ENCODE results near the gene MEIOB.

Gene MEIOB

DNA sequence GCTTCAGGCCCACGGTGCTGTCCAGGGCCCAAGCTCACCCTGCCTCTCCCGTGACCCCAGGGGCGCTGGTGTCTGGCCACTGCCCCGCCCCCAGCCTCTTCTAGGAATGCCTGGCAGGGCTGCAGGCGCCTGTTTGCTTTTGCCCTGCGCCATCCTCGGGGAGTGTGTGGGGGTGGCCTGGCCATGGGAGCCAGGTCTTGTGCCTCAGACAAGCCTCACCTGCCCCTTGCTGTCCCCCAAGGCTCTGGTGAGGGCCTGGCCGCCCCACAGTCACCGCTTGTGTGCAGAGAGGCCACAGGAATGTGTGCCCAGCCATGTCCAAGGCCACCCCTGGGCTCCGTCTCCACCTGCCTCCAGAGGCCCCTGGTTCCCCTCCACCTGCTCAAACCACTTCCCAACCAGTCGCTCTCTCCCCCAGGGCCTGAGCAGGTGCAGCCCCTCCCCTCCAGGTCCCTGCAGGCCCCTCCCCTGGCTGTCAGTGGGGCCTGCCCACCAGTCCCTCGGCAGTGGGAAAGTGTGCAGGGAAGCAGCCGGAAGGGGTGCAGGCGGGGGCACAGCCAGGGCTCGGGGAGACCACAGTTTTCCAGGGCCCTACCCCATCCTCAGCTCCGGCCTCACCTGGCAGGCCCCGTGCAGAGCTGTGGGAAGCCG is 77.6 kb downstream of the MEIOB start:
- H3K4me1 ChIP-seq (ENCODE audit: insufficient read depth, low read length), result no peaks in the 10 kb centered on the region
- H3K9ac ChIP-seq (ENCODE audit: low read length), result no peak overlapping the region
- H3K9me3 ChIP-seq (ENCODE audit: low read length), result no peaks in the 10 kb centered on the region
- H3K27ac ChIP-seq (ENCODE audit: low read depth, low read length), result no peak overlapping the region
- H3K27me3 ChIP-seq (ENCODE audit: control insufficient read depth in 1 of 2, insufficient read depth in 2 of 2, low read length in 2 of 2), result no peaks in the 10 kb centered on the region
- no peaks in the 10 kb centered on the region for H3K36me3 ChIP-seq (ENCODE audit: insufficient read depth, low read length)
- no peak overlapping the region for H3K4me3 ChIP-seq (ENCODE audit: low read depth in 1 of 2, low read length in 2 of 2)

DNA sequence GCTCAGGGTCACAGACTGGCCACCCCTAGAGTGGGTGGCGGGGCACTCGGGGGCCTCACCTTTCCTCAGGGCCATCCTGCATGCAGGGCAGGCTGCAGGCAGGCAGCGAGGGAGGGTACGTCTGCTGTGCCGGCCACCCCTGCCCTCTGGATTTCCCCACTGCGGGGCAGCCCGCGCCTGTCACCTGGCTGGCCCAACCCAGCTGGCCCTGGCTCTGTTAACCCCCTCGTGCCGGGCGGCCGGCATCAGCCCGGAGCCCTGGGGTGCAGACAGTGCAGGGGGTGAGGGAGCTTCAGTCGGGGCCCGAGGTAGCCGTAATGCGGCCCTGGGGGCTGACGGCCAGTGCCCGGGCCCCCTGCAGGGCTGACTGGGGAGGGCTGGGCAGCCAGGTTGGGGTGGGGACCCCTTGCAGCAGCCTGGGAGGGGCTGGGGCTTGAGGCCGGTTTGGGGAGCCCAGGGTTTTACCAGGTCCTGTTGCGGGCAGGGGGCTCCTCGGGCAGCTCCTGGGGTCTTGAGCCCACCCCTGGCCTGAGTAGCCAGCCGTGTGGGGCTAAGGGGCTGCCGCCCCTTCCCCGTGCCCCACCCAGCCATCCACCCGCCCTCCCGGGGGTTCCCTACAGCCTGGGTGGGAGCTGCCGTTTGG is 78.3 kb downstream of the MEIOB start, which contains the start of gene IGFALS:
Gene IGFALS, minus strand, starts transcription at position 128 of the 643 bp plus-strand sequence. Its CDS starts 53 bp downstream, at position 75.
- H3K4me3 ChIP-seq (ENCODE audit: low read depth in 1 of 2, low read length in 2 of 2), result no peak within 1 kb of the TSS
- H3K27ac ChIP-seq (ENCODE audit: low read depth, low read length), result no peak within 1 kb of the TSS
- H3K36me3 ChIP-seq (ENCODE audit: insufficient read depth, low read length), result no peaks in the 10 kb centered on the region
- H3K27me3 ChIP-seq (ENCODE audit: control insufficient read depth in 1 of 2, insufficient read depth in 2 of 2, low read length in 2 of 2), result no peaks in the 10 kb centered on the region
- H3K4me1 ChIP-seq (ENCODE audit: insufficient read depth, low read length), result no peaks in the 10 kb centered on the region
- H3K9ac ChIP-seq (ENCODE audit: low read length), result no peak within 1 kb of the TSS
- H3K9me3 ChIP-seq (ENCODE audit: low read length), result no peaks in the 10 kb centered on the region

DNA sequence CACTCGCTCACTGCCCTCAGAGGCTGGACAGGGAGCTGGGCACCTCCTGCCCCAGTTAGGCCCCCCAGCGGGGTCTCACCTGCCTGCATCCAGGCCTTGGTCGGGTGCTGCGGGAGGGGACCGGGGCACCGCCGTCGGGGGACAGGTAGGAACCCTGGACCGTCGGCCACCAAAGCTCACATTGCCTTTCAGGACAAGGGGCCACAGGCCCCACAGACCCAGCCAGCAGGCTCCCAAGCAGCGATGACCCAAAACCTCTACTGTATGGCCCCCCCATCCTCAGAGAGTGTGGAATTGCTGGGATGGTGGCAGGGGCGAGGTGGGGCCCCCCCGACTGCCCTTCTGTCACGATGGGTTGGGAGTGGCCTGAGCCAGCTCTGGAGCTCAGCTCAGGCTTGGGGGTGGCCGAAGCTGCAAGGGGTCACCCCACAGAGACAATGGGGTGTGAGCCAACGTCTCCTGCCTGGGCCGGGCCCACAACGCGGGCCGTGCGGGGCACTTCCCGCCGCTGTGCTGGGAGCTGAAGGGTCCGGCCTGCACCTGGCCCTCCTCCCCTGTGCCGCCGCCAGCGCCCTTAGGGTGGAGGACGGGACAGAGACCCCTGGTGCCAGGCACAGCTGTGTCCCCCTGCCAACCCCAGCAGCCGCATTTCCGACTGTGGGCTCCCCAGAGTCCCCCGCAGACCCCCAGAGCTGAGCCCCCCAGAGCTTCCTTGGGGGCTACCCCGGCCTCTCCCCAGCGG is 79.0 kb downstream of the MEIOB start:
- no peaks in the 10 kb centered on the region for H3K4me1 ChIP-seq (ENCODE audit: insufficient read depth, low read length)

DNA sequence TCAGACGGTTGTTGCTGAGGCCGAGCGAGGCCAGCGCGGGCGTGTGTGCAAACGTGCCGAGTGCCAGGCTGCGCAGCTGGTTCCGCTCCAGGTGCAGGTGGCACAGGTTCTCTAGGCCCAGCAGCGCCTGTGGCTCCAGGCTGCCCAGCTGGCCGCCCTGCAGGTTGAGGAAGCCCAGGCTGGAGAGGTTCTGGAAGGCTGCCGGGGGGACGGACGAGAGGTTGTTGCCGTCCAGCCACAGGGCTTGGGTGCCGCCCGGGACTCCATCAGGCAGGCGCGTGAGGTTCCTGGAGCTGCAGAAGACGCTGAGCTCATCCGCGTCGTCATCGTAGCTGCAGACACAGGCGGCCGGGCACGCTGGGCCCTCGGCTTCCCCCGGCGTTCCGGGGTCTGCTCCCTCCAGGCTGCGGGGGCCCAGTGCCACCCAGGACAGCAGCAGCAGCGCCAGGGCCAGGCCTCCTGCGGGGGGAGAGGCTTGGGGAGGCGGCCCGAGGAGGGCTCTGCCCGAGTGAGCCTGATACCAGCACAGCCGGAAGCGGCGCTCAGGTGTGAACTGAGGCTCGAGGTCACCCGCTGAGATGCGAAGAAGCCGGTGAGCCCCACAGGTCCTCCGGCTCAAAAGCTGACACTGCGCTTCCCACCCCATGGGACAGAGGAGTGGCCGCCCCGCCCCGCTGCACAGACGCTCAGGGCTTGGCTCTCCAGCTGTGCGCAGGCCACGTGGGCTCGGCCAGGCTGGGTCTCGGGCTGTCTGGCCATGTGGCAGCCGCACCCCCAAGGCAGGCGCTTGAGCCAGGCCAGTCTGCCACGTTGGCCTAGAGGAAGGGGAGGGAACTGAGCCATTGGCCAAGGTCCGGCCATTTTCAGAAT is 79.8 kb downstream of the MEIOB start:
- H3K9ac ChIP-seq (ENCODE audit: low read length), result no peak overlapping the region
- no peak overlapping the region for H3K27ac ChIP-seq (ENCODE audit: low read depth, low read length)
- no peaks in the 10 kb centered on the region for H3K27me3 ChIP-seq (ENCODE audit: control insufficient read depth in 1 of 2, insufficient read depth in 2 of 2, low read length in 2 of 2)
- no peaks in the 10 kb centered on the region for H3K4me1 ChIP-seq (ENCODE audit: insufficient read depth, low read length)
- no peak overlapping the region for H3K4me3 ChIP-seq (ENCODE audit: low read depth in 1 of 2, low read length in 2 of 2)
- peaks cover 6% of the 10 kb centered on the region for H3K36me3 ChIP-seq (ENCODE audit: insufficient read depth, low read length)
- no peaks in the 10 kb centered on the region for H3K9me3 ChIP-seq (ENCODE audit: low read length)

More for the DNA sequence above, 79.0 kb downstream of the MEIOB start:
- Histone ChIP-seq H3K4me3 (ENCODE audit: low read depth in 1 of 2, low read length in 2 of 2) (no peak overlapping the region), H3K9me3 (ENCODE audit: low read length) (no peaks in the 10 kb centered on the region), H3K27me3 (ENCODE audit: control insufficient read depth in 1 of 2, insufficient read depth in 2 of 2, low read length in 2 of 2) (no peaks in the 10 kb centered on the region), H3K36me3 (ENCODE audit: insufficient read depth, low read length) (no peaks in the 10 kb centered on the region), H3K27ac (ENCODE audit: low read depth, low read length) (no peak overlapping the region), H3K9ac (ENCODE audit: low read length) (no peak overlapping the region)

DNA sequence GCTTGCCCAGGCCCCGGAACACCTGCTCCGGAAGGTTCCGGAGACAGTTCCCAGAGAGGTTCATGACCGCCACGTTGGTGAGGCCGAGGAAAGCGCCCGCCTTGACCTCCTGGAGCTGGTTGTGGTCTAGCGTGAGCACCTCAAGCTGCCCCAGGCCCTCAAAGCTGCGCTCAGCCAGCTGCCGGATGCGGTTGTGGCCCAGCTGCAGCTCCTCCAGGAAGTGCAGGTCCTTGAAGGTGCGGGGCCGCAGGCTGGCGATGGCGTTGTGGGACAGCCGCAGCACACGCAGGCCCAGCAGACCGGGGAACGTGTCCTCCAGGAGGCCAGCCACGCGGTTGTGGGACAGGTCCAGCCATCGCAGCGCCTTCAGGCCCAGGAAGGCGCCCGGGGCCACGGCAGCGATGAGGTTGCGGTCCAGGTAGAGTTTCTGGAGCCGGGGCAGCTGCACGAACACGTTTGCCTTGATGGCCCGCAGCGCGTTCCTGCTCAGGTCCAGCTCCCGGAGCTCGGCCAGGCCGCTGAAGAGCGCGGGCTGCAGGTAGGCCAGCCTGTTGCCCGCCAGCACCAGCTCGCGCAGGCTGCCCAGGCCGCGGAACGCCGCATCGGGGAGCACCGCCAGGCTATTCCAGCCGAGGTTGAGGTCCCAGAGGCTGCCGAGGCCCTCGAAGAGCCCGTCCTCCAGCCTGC is 80.6 kb downstream of the MEIOB start:
- Histone ChIP-seq H3K9me3 (ENCODE audit: low read length) (no peaks in the 10 kb centered on the region), H3K9ac (ENCODE audit: low read length) (no peak overlapping the region), H3K36me3 (ENCODE audit: insufficient read depth, low read length) (peaks cover 8% of the 10 kb centered on the region)

DNA sequence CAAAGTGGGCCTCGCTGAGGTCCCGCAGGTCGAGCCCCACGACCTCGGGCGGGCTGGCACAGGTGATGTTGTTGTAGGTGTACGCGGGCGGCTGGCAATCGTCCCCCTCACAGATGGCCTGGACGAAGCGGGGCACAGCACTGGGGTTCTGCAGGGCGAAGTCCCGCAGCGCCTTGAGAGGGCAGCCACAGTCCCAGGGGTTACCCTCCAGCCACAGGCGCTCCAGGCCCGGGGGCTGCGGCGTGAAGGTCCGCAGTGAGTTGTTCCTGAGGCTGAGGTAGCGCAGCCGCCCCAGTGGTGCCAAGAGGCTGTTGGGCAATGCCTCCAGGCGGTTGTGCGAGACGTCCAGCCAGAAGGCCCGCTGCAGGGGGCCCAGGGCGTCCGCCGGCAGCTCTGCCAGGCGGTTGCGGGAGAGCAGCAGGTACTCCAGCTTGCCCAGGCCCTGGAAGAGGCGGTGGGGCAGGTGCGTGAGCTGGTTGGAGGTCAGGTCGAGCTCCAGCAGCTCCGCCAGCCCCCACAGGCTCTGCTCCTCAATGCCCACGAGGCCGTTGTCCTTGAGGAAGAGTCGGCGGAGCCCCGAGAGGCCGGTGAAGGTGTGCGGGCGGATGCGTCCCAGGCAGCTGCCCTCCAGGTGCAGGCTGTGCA is 81.2 kb downstream of the MEIOB start:
- Histone ChIP-seq H3K4me3 (ENCODE audit: low read depth in 1 of 2, low read length in 2 of 2) (no peak overlapping the region), H3K4me1 (ENCODE audit: insufficient read depth, low read length) (no peaks in the 10 kb centered on the region), H3K27me3 (ENCODE audit: control insufficient read depth in 1 of 2, insufficient read depth in 2 of 2, low read length in 2 of 2) (no peaks in the 10 kb centered on the region), H3K27ac (ENCODE audit: low read depth, low read length) (no peak overlapping the region), H3K9ac (ENCODE audit: low read length) (no peak overlapping the region), H3K36me3 (ENCODE audit: insufficient read depth, low read length) (peaks cover 13% of the 10 kb centered on the region), H3K9me3 (ENCODE audit: low read length) (no peaks in the 10 kb centered on the region)

More for the DNA sequence above, 80.6 kb downstream of the MEIOB start:
- H3K4me1 ChIP-seq (ENCODE audit: insufficient read depth, low read length), result no peaks in the 10 kb centered on the region
- no peaks in the 10 kb centered on the region for H3K27me3 ChIP-seq (ENCODE audit: control insufficient read depth in 1 of 2, insufficient read depth in 2 of 2, low read length in 2 of 2)
- H3K27ac ChIP-seq (ENCODE audit: low read depth, low read length), result no peak overlapping the region
- H3K4me3 ChIP-seq (ENCODE audit: low read depth in 1 of 2, low read length in 2 of 2), result no peak overlapping the region

DNA sequence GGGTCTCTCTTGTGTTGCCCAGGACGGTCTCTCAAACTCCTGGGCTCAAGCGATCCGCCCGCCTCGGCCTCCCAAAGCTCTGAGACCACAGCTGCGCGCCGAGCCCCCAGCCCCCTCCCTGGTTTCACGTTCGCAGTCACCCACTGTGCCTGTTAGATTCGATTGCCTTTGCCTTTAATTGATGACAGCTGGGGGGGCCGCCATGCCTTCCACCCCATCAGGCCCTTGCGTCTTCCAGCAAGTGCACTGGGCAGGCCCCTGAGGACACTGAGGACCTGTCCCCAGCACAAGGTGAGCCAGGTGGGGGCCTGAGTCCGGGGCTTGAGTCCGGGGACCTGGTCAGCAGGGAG is 81.7 kb downstream of the MEIOB start:
- H3K27me3 ChIP-seq (ENCODE audit: control insufficient read depth in 1 of 2, insufficient read depth in 2 of 2, low read length in 2 of 2), result no peaks in the 10 kb centered on the region
- peaks cover 17% of the 10 kb centered on the region for H3K36me3 ChIP-seq (ENCODE audit: insufficient read depth, low read length)
- no peaks in the 10 kb centered on the region for H3K9me3 ChIP-seq (ENCODE audit: low read length)
- peaks cover 3% of the 10 kb centered on the region for H3K4me1 ChIP-seq (ENCODE audit: insufficient read depth, low read length)
- no peak overlapping the region for H3K9ac ChIP-seq (ENCODE audit: low read length)
- no peak overlapping the region for H3K27ac ChIP-seq (ENCODE audit: low read depth, low read length)
- no peak overlapping the region for H3K4me3 ChIP-seq (ENCODE audit: low read depth in 1 of 2, low read length in 2 of 2)

DNA sequence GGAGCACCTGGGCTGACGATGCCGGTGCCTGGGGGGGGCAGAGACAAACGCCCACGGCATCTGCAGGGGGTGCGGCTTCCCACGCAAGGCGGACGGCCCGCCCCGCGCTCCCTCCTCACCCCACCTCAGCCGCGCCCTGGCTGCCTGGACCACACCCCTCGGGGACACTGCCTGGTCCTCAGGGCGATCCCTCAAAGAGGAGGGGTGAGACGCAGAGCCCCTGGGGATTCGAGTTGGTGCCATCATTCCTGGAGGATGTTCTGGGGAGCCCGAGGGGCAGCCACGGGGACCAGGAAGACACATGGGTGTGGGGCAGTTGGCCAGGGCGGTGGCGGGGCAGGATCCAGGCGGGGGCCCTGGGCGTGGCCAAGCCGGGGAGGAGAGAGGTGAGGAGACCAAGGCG is 82.3 kb downstream of the MEIOB start:
- no peak overlapping the region for H3K27ac ChIP-seq (ENCODE audit: low read depth, low read length)
- no peaks in the 10 kb centered on the region for H3K27me3 ChIP-seq (ENCODE audit: control insufficient read depth in 1 of 2, insufficient read depth in 2 of 2, low read length in 2 of 2)
- peaks cover 5% of the 10 kb centered on the region for H3K4me1 ChIP-seq (ENCODE audit: insufficient read depth, low read length)
- no peaks in the 10 kb centered on the region for H3K9me3 ChIP-seq (ENCODE audit: low read length)
- H3K4me3 ChIP-seq (ENCODE audit: low read depth in 1 of 2, low read length in 2 of 2), result no peak overlapping the region
- peaks cover 17% of the 10 kb centered on the region for H3K36me3 ChIP-seq (ENCODE audit: insufficient read depth, low read length)
- no peak overlapping the region for H3K9ac ChIP-seq (ENCODE audit: low read length)

DNA sequence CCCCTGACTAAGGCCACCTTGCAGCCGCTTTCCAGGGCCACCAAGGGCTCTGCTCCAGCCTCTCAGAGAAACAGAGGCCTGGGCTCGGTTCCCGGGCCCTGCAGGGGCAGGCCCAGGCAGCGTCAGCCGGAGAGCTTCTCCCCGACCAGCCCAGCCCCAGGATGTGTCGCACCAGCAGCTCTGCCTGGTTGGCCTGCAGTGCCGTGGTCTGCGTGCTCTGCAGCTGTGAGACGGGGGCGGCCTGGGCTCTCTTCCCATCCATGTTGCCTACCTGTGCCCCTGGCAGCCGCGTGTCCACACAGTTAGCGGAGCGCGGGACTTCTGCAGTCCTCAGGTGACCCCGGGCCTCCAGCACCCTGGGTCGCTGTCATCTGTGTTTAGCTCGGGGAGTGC is 83.3 kb downstream of the MEIOB start:
- Histone ChIP-seq H3K9me3 (ENCODE audit: low read length) (no peaks in the 10 kb centered on the region), H3K27ac (ENCODE audit: low read depth, low read length) (no peak overlapping the region), H3K36me3 (ENCODE audit: insufficient read depth, low read length) (peaks cover 17% of the 10 kb centered on the region), H3K4me1 (ENCODE audit: insufficient read depth, low read length) (peaks cover 12% of the 10 kb centered on the region), H3K9ac (ENCODE audit: low read length) (no peak overlapping the region), H3K27me3 (ENCODE audit: control insufficient read depth in 1 of 2, insufficient read depth in 2 of 2, low read length in 2 of 2) (no peaks in the 10 kb centered on the region), H3K4me3 (ENCODE audit: low read depth in 1 of 2, low read length in 2 of 2) (no peak overlapping the region)

DNA sequence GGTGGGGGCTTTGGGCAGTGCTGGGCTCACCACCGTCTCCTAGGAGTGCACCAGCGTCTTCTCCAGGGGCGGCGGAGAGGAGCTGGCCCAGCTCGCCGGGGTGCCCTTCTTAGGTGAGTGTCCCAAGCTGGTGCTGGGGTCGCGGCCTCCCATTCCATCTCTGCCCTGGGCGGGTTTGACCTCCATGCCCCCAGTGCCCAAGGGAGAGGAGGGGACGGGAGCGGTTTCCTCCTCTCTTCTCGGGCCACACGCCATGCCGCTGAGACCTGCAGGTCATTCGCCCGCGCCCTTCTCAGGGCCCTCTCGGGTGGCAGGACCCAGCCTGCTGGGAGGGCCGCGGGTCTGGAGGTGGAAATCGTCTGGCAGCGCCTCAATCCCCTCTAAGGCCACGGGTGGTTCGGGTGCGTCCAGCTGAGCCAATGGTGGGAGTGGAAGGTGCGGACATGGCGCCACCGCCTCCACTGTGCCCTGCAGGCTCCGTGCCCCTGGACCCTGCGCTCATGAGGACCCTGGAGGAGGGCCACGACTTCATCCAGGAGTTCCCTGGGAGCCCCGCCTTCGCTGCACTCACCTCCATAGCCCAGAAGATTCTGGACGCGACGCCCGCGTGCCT is 83.8 kb downstream of the MEIOB start:
- Histone ChIP-seq H3K27ac (ENCODE audit: low read depth, low read length) (no peak overlapping the region), H3K36me3 (ENCODE audit: insufficient read depth, low read length) (peaks cover 17% of the 10 kb centered on the region), H3K9ac (ENCODE audit: low read length) (no peak overlapping the region), H3K4me3 (ENCODE audit: low read depth in 1 of 2, low read length in 2 of 2) (no peak overlapping the region), H3K4me1 (ENCODE audit: insufficient read depth, low read length) (peaks cover 13% of the 10 kb centered on the region), H3K27me3 (ENCODE audit: control insufficient read depth in 1 of 2, insufficient read depth in 2 of 2, low read length in 2 of 2) (no peaks in the 10 kb centered on the region), H3K9me3 (ENCODE audit: low read length) (no peaks in the 10 kb centered on the region)

Measured in muscle layer of colon (tissue), 2 donors.